ENCODE data around the gene CRYZ.

DNA sequence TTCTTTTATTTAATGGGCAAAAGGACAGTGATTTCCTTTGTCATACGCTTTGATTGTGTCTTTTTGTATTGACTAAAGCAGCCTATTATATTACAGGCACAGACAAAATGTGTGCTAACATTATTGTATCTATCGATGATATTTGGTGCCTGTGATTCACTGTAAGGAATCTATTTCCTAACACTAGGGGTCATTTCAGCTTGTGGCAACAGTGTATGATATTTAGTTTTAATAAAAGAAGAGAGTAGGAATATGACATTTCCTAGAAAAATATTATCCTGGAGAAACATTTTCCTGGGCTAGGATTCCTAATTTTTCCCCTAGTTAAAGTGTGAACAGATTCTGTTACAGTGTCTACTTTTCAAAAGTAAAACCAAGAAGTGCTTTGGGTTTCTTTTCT, 42.9 kb upstream of the CRYZ start:
- TF ChIP-seq CTCF (conservative IDR thresholded peaks at IDR 0.05) (peak; percentile 4; the same call in 1 of the 2 replicates), ZFX (IDR thresholded peaks at IDR 0.05) (no peak)

Data from C4-2B (cell line).